Measurements from ENCODE around the gene CEP162. TPM values are rescaled to one million over a fixed set of nuclear protein-coding genes. Genes with fewer than 3 reads are reported as not detected.

Gene CEP162
- total RNA-seq, 1 donor from 2014 or later, result 15.7 TPM

DNA sequence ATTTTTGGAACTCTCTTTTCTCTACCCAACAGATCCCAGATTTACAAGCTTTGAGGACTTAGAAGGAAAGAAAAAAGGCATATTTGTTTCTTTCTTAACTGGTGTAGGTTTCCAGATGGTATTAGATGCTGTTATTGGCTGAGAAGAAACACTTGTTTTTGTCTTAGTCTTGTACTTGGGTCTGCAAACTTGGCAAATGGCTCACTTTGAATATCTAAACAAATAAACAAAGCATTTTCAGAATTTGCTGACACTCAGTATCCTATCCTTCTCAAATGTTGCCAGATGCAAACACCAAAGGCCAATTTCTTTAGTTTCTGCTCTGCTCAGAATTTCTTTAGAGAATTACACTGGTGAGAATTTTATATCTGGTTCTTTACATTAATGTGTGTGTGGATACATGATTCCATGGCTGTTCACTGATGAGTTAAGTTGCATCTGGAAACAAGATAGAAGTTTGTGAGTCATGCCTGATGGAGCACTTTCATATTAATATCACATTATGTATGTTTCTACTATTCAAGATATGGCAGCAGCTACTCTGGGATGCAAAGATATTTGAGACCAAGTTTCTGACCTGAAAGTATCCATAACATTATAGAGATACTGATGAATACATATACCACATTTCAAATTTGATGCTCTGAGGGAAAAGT is 43.7 kb upstream of the CEP162 start:
- no peak for DNase-seq (ENCODE audit: low spot score in 2 of 2, unreplicated experiment in 2 of 2)
- Mint-ChIP-seq H3K9me3 (no peaks in the 10 kb centered on the region), H3K36me3 (no peaks in the 10 kb centered on the region), H3K27me3 (ENCODE audit: low read depth) (peaks cover 35% of the 10 kb centered on the region), H3K4me3 (no peak overlapping the region), H3K4me1 (no peaks in the 10 kb centered on the region), H3K27ac (no peak overlapping the region)
- TF ChIP-seq, protein P1, sequence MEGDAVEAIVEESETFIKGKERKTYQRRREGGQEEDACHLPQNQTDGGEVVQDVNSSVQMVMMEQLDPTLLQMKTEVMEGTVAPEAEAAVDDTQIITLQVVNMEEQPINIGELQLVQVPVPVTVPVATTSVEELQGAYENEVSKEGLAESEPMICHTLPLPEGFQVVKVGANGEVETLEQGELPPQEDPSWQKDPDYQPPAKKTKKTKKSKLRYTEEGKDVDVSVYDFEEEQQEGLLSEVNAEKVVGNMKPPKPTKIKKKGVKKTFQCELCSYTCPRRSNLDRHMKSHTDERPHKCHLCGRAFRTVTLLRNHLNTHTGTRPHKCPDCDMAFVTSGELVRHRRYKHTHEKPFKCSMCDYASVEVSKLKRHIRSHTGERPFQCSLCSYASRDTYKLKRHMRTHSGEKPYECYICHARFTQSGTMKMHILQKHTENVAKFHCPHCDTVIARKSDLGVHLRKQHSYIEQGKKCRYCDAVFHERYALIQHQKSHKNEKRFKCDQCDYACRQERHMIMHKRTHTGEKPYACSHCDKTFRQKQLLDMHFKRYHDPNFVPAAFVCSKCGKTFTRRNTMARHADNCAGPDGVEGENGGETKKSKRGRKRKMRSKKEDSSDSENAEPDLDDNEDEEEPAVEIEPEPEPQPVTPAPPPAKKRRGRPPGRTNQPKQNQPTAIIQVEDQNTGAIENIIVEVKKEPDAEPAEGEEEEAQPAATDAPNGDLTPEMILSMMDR (IDR thresholded peaks at IDR 0.05; ENCODE audit: unreplicated experiment), result no peak

DNA sequence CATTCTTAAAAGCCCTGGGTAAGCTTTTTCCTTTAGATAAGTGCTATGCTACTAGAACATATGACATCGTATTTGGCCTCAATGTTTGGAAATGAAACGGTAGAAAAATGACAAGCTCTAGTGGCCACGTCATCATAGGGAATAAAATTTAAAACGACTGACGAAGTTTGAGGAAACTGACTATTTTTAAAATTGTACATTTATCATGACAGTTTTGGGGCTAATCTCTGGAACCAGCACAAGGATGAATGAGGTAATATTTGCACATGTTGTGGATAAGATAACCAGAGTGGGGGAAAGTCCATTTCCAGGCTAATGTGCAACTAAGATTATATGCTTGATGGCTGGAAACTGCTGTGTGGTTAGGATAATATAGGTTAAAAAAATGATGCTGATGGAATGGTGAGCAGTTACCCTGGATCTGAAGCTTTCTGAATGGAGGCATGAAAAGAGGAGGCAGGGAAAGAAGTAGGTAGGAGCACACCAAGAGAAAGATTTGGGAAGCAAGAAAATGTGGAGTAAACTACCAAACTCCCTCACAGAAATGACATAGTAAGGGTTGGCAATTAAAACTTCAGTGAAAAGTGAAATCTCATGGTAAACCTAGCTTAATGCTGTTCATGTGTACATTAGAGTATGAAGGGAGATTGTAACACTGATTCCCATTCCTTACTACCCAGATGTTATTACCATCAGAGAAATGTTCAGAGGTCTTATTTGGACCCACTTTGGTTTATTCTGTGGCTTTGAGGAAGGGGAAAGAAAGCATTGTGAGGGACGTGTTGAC is 42.7 kb upstream of the CEP162 start:
- no peak for DNase-seq (ENCODE audit: low spot score in 2 of 2, unreplicated experiment in 2 of 2)
- Mint-ChIP-seq H3K36me3 (no peaks in the 10 kb centered on the region), H3K27ac (no peak overlapping the region), H3K4me3 (no peak overlapping the region), H3K27me3 (ENCODE audit: low read depth) (peaks cover 34% of the 10 kb centered on the region), H3K9me3 (no peaks in the 10 kb centered on the region), H3K4me1 (no peaks in the 10 kb centered on the region)
- TF ChIP-seq, protein P1 (IDR thresholded peaks at IDR 0.05; ENCODE audit: unreplicated experiment), result no peak

DNA sequence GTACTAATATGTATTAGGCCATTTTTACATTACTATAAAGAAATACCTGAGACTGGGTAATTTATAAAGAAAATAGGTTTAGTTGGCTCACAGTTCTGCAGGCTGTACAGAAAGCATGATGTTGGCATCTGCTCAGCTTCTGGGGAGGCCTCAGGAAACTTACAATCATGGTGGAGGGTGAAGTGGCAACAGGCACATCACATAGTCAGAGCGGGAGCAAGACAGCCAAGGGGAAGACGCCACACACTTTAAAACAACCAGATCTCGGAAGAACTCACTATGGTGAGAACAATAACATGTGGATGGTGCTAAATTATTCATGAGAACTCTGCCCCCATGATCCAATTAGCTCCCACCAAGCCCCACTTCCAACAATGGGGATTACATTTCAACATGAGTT is 41.3 kb upstream of the CEP162 start:
- H3K27me3 Mint-ChIP-seq (ENCODE audit: low read depth), result peaks cover 24% of the 10 kb centered on the region
- no peaks in the 10 kb centered on the region for H3K9me3 Mint-ChIP-seq
- no peak for DNase-seq (ENCODE audit: low spot score in 2 of 2, unreplicated experiment in 2 of 2)
- TF ChIP-seq, protein P1 (IDR thresholded peaks at IDR 0.05; ENCODE audit: unreplicated experiment), result no peak
- H3K27ac Mint-ChIP-seq, result no peak overlapping the region
- H3K4me1 Mint-ChIP-seq, result peaks cover 3% of the 10 kb centered on the region
- no peaks in the 10 kb centered on the region for H3K36me3 Mint-ChIP-seq
- H3K4me3 Mint-ChIP-seq, result no peak overlapping the region

DNA sequence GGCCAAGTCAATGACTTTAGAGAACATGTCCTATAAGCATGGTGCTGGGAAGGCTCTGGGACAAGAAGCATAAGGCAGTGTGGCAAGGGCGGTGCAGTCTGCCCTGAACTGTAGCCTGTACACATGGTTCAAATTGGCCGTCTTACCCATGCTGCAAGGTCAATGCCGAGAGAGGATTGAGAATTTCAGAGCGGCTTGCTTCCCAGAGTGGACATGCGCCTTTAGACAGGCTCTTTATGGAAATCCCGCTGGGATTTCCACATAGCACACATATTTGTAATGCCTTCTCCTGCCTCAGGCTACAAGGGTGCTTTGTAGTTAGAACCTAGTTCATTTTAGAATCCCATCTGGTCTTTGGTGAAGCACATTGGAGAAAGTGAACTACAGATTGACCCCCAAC is 36.1 kb upstream of the CEP162 start:
- no peak overlapping the region for H3K27ac Mint-ChIP-seq
- H3K4me3 Mint-ChIP-seq, result no peak overlapping the region
- peaks cover 9% of the 10 kb centered on the region for H3K4me1 Mint-ChIP-seq
- no peaks in the 10 kb centered on the region for H3K27me3 Mint-ChIP-seq (ENCODE audit: low read depth)
- DNase-seq (ENCODE audit: low spot score in 2 of 2, unreplicated experiment in 2 of 2), result no peak
- H3K36me3 Mint-ChIP-seq, result no peaks in the 10 kb centered on the region
- TF ChIP-seq, protein P1 (IDR thresholded peaks at IDR 0.05; ENCODE audit: unreplicated experiment), result no peak
- no peaks in the 10 kb centered on the region for H3K9me3 Mint-ChIP-seq

DNA sequence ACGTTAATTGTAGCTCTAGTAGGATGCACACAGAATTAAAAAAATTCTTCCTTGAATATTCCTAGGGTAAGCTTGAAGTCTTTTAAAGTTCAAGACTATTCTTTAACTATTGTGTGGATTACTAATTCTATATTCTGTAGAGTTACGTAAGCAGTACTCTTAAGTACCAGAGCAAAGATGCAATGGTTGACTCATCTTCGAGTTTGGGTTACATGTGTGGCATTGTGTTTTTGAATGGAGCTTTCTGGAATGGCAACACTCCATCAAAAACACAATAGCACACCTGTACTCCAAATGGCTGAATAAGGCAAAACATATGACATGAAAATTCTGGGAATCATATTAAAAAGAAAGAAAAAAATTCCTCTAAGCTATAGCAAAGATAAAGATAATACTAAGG is 33.5 kb upstream of the CEP162 start:
- Mint-ChIP-seq H3K27ac (no peak overlapping the region), H3K4me3 (no peak overlapping the region), H3K4me1 (peaks cover 17% of the 10 kb centered on the region), H3K27me3 (ENCODE audit: low read depth) (no peaks in the 10 kb centered on the region), H3K9me3 (no peaks in the 10 kb centered on the region), H3K36me3 (no peaks in the 10 kb centered on the region)
- TF ChIP-seq, protein P1 (IDR thresholded peaks at IDR 0.05; ENCODE audit: unreplicated experiment), result no peak
- no peak for DNase-seq (ENCODE audit: low spot score in 2 of 2, unreplicated experiment in 2 of 2)
